DND-41 (cell line): ENCODE data around the gene ZIC2.

Experiments
- CTCF ChIP-seq: IDR thresholded peaks from 2 replicates; pipeline ENCODE4 v1.5.1; 2012; ENCODE audit warnings: borderline replicate concordance, low read length, moderate library complexity, mild to moderate bottlenecking; ENCODE audit not compliant: poor library complexity, severe bottlenecking; ENCODE audit errors: extremely low read depth
- EZH2 ChIP-seq: IDR thresholded peaks from 3 replicates; pipeline ENCODE4 v1.6.1; 2012; ENCODE audit warnings: borderline replicate concordance, low read depth, mild to moderate bottlenecking, moderate library complexity, low read length, inconsistent platforms; ENCODE audit not compliant: severe bottlenecking

- TF ChIP-seq CTCF: no peak
- no peak for TF ChIP-seq EZH2
Observed at GRCh38 chr13:99973808-99974185, 7.8 kb upstream of the ZIC2 start.
